Measurements from ENCODE around the gene SEMA3G. TPM values are rescaled to one million over a fixed set of nuclear protein-coding genes. Genes with fewer than 3 reads are reported as not detected.

Gene SEMA3G
- total and polyA plus RNA-seq, 4 donors = 5.1 to 30.8 (median 14.9) TPM

GRCh38 chr3:52447512-52448355 lies 2.8 kb upstream of the SEMA3G start:
- DNase-seq = no peak
- WGBS, 2 donors = 72 to 81% methylated on average over 11 to 12 of the region's 12 CpGs
- no peak overlapping the region for H3K9ac ChIP-seq (ENCODE audit: insufficient read depth in 1 of 2, low read length in 2 of 2)

GRCh38 chr3:52446631-52447511 lies 2.0 kb upstream of the SEMA3G start:
- H3K9ac ChIP-seq (ENCODE audit: insufficient read depth in 1 of 2, low read length in 2 of 2) = no peak overlapping the region
- peak; percentile 57 to 70 (median 63) for DNase-seq
- ATAC-seq (ENCODE audit: insufficient read depth, low FRiP score) = peak; percentile 29
- 39 to 40% methylated on average over 13 of the region's 13 CpGs for WGBS, 2 donors
- peaks cover 0 to 9% (median 5%) of the 10 kb centered on the region in 5 donors for H3K4me1 ChIP-seq (ENCODE audit: control insufficient read depth in 5 of 5, insufficient read depth in 5 of 5, low read length in 5 of 5)
- TF ChIP-seq CTCF (IDR thresholded peaks at IDR 0.05; ENCODE audit: control extremely low read depth, extremely low read depth) = peak; percentile 98
- H3K27me3 ChIP-seq (ENCODE audit: control insufficient read depth in 3 of 3, insufficient read depth in 3 of 3, low read length in 2 of 3) = no peaks in the 10 kb centered on the region
- H3K9me3 ChIP-seq (ENCODE audit: control insufficient read depth in 4 of 4, insufficient read depth in 3 of 4, low read length in 3 of 4) = no peaks in the 10 kb centered on the region
- no peaks in the 10 kb centered on the region for H3K36me3 ChIP-seq (ENCODE audit: control insufficient read depth in 4 of 4, insufficient read depth in 4 of 4, low read length in 4 of 4)
- no peak overlapping the region for H3K27ac ChIP-seq (ENCODE audit: low read depth in 1 of 2, low read length in 1 of 2)
- no peak overlapping the region for H3K4me3 ChIP-seq

More at GRCh38 chr3:52447512-52448355, 2.8 kb upstream of the SEMA3G start:
- Histone ChIP-seq H3K36me3 (ENCODE audit: control insufficient read depth in 4 of 4, insufficient read depth in 4 of 4, low read length in 4 of 4) (no peaks in the 10 kb centered on the region), H3K27ac (ENCODE audit: low read depth in 1 of 2, low read length in 1 of 2) (no peak overlapping the region), H3K9me3 (ENCODE audit: control insufficient read depth in 4 of 4, insufficient read depth in 3 of 4, low read length in 3 of 4) (no peaks in the 10 kb centered on the region), H3K4me3 (no peak overlapping the region), H3K4me1 (ENCODE audit: control insufficient read depth in 5 of 5, insufficient read depth in 5 of 5, low read length in 5 of 5) (peaks cover 0 to 9% (median 5%) of the 10 kb centered on the region in 5 donors), H3K27me3 (ENCODE audit: control insufficient read depth in 3 of 3, insufficient read depth in 3 of 3, low read length in 2 of 3) (no peaks in the 10 kb centered on the region)
- no peak for TF ChIP-seq CTCF (IDR thresholded peaks at IDR 0.05; ENCODE audit: control extremely low read depth, extremely low read depth)
- no peak for ATAC-seq (ENCODE audit: insufficient read depth, low FRiP score)

- Histone ChIP-seq H3K36me3 (ENCODE audit: control insufficient read depth in 4 of 4, insufficient read depth in 4 of 4, low read length in 4 of 4) (no peaks in the 10 kb centered on the region), H3K27me3 (ENCODE audit: control insufficient read depth in 3 of 3, insufficient read depth in 3 of 3, low read length in 2 of 3) (no peaks in the 10 kb centered on the region), H3K4me1 (ENCODE audit: control insufficient read depth in 5 of 5, insufficient read depth in 5 of 5, low read length in 5 of 5) (peaks cover 0 to 10% (median 5%) of the 10 kb centered on the region in 5 donors), H3K9me3 (ENCODE audit: control insufficient read depth in 4 of 4, insufficient read depth in 3 of 4, low read length in 3 of 4) (no peaks in the 10 kb centered on the region), H3K9ac (ENCODE audit: insufficient read depth in 1 of 2, low read length in 2 of 2) (no peak overlapping the region), H3K4me3 (no peak overlapping the region), H3K27ac (ENCODE audit: low read depth in 1 of 2, low read length in 1 of 2) (no peak overlapping the region)
- no peak for DNase-seq
- no peak for TF ChIP-seq CTCF (IDR thresholded peaks at IDR 0.05; ENCODE audit: control extremely low read depth, extremely low read depth)
- WGBS, 2 donors = 90% methylated on average over 4 of the region's 4 CpGs
- no peak for ATAC-seq (ENCODE audit: insufficient read depth, low FRiP score)
Observed at GRCh38 chr3:52446042-52446441, 1.1 kb upstream of the SEMA3G start.
